Neuronal stem cell (in vitro differentiated cells): Measurements from ENCODE around the gene PLGRKT.

Experiments
- DNase-seq: peaks from one replicate; pipeline ENCODE4 v3.0.0-alpha.2; 2013; ENCODE audit warnings: low spot score
- H2AFZ ChIP-seq: one replicate; pipeline ENCODE4 v1.6.1; 2013; ENCODE audit warnings: mild to moderate bottlenecking, low read length, inconsistent platforms
- H2AK5ac ChIP-seq: 2 replicates; pipeline ENCODE4 v1.6.1; 2013; ENCODE audit warnings: low read depth, mild to moderate bottlenecking, inconsistent platforms, low read length, moderate library complexity, mixed read lengths
- H2BK120ac ChIP-seq: 2 replicates; pipeline ENCODE4 v1.6.1; 2013; ENCODE audit warnings: low read depth, mild to moderate bottlenecking, inconsistent platforms, low read length, moderate library complexity, mixed read lengths
- H2BK12ac ChIP-seq: one replicate; pipeline ENCODE4 v1.6.1; 2013; ENCODE audit warnings: low read length, inconsistent platforms
- H2BK15ac ChIP-seq: 2 replicates; pipeline ENCODE4 v1.6.1; 2013; ENCODE audit warnings: mild to moderate bottlenecking, low read length, inconsistent platforms, mixed read lengths
- H2BK5ac ChIP-seq: one replicate; pipeline ENCODE4 v1.6.1; 2013; ENCODE audit warnings: inconsistent platforms, mild to moderate bottlenecking, low read length, moderate library complexity
- H3K14ac ChIP-seq: one replicate; pipeline ENCODE4 v1.6.1; 2013; ENCODE audit warnings: low read length, inconsistent platforms
- H3K18ac ChIP-seq: 2 replicates; pipeline ENCODE4 v1.6.1; 2013; ENCODE audit warnings: low read length, inconsistent platforms
- H3K23ac ChIP-seq: 2 replicates; pipeline ENCODE4 v1.6.1; 2013; ENCODE audit warnings: low read depth, mild to moderate bottlenecking, mixed read lengths, low read length, inconsistent platforms; ENCODE audit not compliant: poor library complexity
- H3K27ac ChIP-seq: replicated peaks from 3 replicates; pipeline ENCODE4 v1.5.1; 2013; ENCODE audit warnings: low read length, inconsistent platforms
- H3K27me3 ChIP-seq, 3 experiments: 2 replicates each; pipeline ENCODE4 v1.6.1; 2013; ENCODE audit warnings: low read length in 3 of 3, mild to moderate bottlenecking in 2 of 3, inconsistent platforms in 1 of 3, low read depth in 1 of 3, mixed read lengths in 1 of 3, moderate library complexity in 1 of 3; ENCODE audit not compliant: control insufficient read depth in 3 of 3, insufficient read depth in 3 of 3
- H3K36me3 ChIP-seq, 2 donors: replicated peaks in 1 of 2; 2 replicates each; pipeline ENCODE4 v1.6.1; 2013; ENCODE audit warnings: low read length in 2 of 2; ENCODE audit not compliant: control insufficient read depth in 2 of 2, insufficient read depth in 2 of 2
- H3K4ac ChIP-seq: 2 replicates; pipeline ENCODE4 v1.6.1; 2013; ENCODE audit warnings: inconsistent platforms, mild to moderate bottlenecking, low read length, moderate library complexity
- H3K4me1 ChIP-seq, 2 donors: 1 replicate in 1 of 2; 2 replicates in 1 of 2; pipeline ENCODE4 v1.6.1; 2013; ENCODE audit warnings: low read length in 2 of 2, low read depth in 1 of 2; ENCODE audit not compliant: control insufficient read depth in 2 of 2, insufficient read depth in 1 of 2
- H3K4me2 ChIP-seq: one replicate; pipeline ENCODE4 v1.6.1; 2013; ENCODE audit warnings: mild to moderate bottlenecking, low read length, inconsistent platforms; ENCODE audit not compliant: insufficient read depth, poor library complexity, severe bottlenecking
- H3K4me3 ChIP-seq, 2 donors: 2 replicates each; pipeline ENCODE4 v1.5.1; 2013; ENCODE audit warnings: low read length in 2 of 2, mild to moderate bottlenecking in 2 of 2, inconsistent platforms in 1 of 2, moderate library complexity in 1 of 2
- H3K79me1 ChIP-seq: one replicate; pipeline ENCODE4 v1.6.1; 2013; ENCODE audit warnings: low read depth, mild to moderate bottlenecking, inconsistent platforms, low read length, moderate library complexity
- H3K9ac ChIP-seq: one replicate; pipeline ENCODE4 v1.6.1; 2013; ENCODE audit warnings: mild to moderate bottlenecking, low read depth, low read length, inconsistent platforms; ENCODE audit not compliant: poor library complexity
- H3K9me3 ChIP-seq, 2 donors: replicated peaks in 1 of 2; 2 replicates each; pipeline versions ENCODE3 to v1.6.1; 2013; ENCODE audit warnings: low read length in 2 of 2, mild to moderate bottlenecking in 2 of 2, inconsistent platforms in 1 of 2, low read depth in 1 of 2, mixed read lengths in 1 of 2, moderate library complexity in 1 of 2; ENCODE audit not compliant: control insufficient read depth in 2 of 2, insufficient read depth in 1 of 2
- H4K8ac ChIP-seq: one replicate; pipeline ENCODE4 v1.6.1; 2013; ENCODE audit warnings: low read depth, mild to moderate bottlenecking, inconsistent platforms, low read length, moderate library complexity
- H4K91ac ChIP-seq: one replicate; pipeline ENCODE4 v1.6.1; 2013; ENCODE audit warnings: low read length, low read depth, mild to moderate bottlenecking, inconsistent platforms; ENCODE audit not compliant: poor library complexity
- WGBS, 2 donors: extraction: QIAGEN DNeasy Blood & Tissue Kit; methylation state at CpG; one replicate each; pipeline ENCODE4 v1.1.7; 2013; ENCODE audit warnings: missing lambda C conversion rate in 2 of 2, mixed read lengths in 1 of 2; ENCODE audit not compliant: insufficient read length in 2 of 2, insufficient replicate concordance in 1 of 2; ENCODE audit errors: extremely low coverage in 2 of 2; 5-methylcytosine and 5-hydroxymethylcytosine counted together

The PLGRKT gene

GRCh38 chr9:5364294-5365024, 73.3 kb downstream of the PLGRKT start:
- no peaks in the 10 kb centered on the region for H3K27me3 ChIP-seq
- H3K79me1 ChIP-seq: no peaks in the 10 kb centered on the region
- H2BK15ac ChIP-seq: no peak overlapping the region
- H3K14ac ChIP-seq: no peak overlapping the region
- no peak overlapping the region for H3K18ac ChIP-seq
- no peak overlapping the region for H2BK12ac ChIP-seq
- H3K23ac ChIP-seq: no peak overlapping the region
- no peak overlapping the region for H3K9ac ChIP-seq
- H3K36me3 ChIP-seq: no peaks in the 10 kb centered on the region
- no peak overlapping the region for H2BK120ac ChIP-seq
- H3K4me2 ChIP-seq: no peak overlapping the region
- H4K8ac ChIP-seq: no peak overlapping the region
- no peak overlapping the region for H4K91ac ChIP-seq
- no peak overlapping the region for H3K4ac ChIP-seq
- no peak overlapping the region for H3K4me3 ChIP-seq
- H2AFZ ChIP-seq: no peak overlapping the region
- no peak for DNase-seq
- WGBS, 2 donors: no CpG with 5 or more reads among the region's 3 CpGs
- no peaks in the 10 kb centered on the region for H3K9me3 ChIP-seq
- H3K4me1 ChIP-seq: no peaks in the 10 kb centered on the region
- no peak overlapping the region for H2AK5ac ChIP-seq
- no peak overlapping the region for H3K27ac ChIP-seq
- no peak overlapping the region for H2BK5ac ChIP-seq

GRCh38 chr9:5361326-5362010, 76.3 kb downstream of the PLGRKT start:
- Histone ChIP-seq H3K36me3 (no peaks in the 10 kb centered on the region), H2BK12ac (no peak overlapping the region), H2BK120ac (no peak overlapping the region), H3K4ac (no peak overlapping the region), H3K4me3 (no peak overlapping the region), H2BK15ac (no peak overlapping the region), H2AK5ac (no peak overlapping the region), H4K8ac (no peak overlapping the region), H4K91ac (no peak overlapping the region), H3K9ac (no peak overlapping the region), H3K14ac (no peak overlapping the region), H3K4me1 (no peaks in the 10 kb centered on the region), H3K18ac (no peak overlapping the region), H3K9me3 (no peaks in the 10 kb centered on the region), H2BK5ac (no peak overlapping the region), H3K23ac (no peak overlapping the region), H3K27ac (no peak overlapping the region), H3K79me1 (no peaks in the 10 kb centered on the region), H2AFZ (no peak overlapping the region), H3K4me2 (no peak overlapping the region), H3K27me3 (no peaks in the 10 kb centered on the region)
- no peak for DNase-seq
- no CpG with 5 or more reads among the region's 3 CpGs for WGBS, 2 donors

DNA sequence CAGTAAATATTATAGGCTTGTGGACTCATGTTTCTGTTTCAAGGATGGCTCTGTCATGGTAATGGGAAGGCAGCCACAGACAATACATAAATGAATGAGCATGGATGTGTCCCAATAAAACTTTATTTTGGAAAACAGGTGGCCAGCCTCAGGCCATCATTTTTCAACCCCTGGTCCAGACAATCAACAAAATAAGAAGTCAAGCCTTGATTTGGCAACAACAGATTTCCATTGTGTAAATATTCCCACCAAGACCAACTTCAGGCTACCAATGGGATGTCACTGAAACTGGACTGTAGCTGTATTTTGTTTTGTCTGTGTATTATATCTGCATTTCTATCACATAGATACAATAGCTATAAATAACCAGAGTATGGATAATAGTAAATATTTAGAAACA, 77.4 kb downstream of the PLGRKT start:
- no peak overlapping the region for H3K27ac ChIP-seq
- H3K27me3 ChIP-seq: no peaks in the 10 kb centered on the region
- H3K4me2 ChIP-seq: no peak overlapping the region
- no peaks in the 10 kb centered on the region for H3K79me1 ChIP-seq
- H3K4me1 ChIP-seq: no peaks in the 10 kb centered on the region
- no peak overlapping the region for H2AFZ ChIP-seq
- no peak overlapping the region for H4K8ac ChIP-seq
- H2BK5ac ChIP-seq: no peak overlapping the region
- no peak overlapping the region for H2BK15ac ChIP-seq
- H3K23ac ChIP-seq: no peak overlapping the region
- no peaks in the 10 kb centered on the region for H3K9me3 ChIP-seq
- no peaks in the 10 kb centered on the region for H3K36me3 ChIP-seq
- no peak overlapping the region for H3K14ac ChIP-seq
- no peak overlapping the region for H3K9ac ChIP-seq
- no peak for DNase-seq
- H3K4me3 ChIP-seq: no peak overlapping the region
- H3K4ac ChIP-seq: no peak overlapping the region
- no peak overlapping the region for H2BK120ac ChIP-seq
- no peak overlapping the region for H4K91ac ChIP-seq
- no peak overlapping the region for H2AK5ac ChIP-seq
- no peak overlapping the region for H3K18ac ChIP-seq
- H2BK12ac ChIP-seq: no peak overlapping the region

DNA sequence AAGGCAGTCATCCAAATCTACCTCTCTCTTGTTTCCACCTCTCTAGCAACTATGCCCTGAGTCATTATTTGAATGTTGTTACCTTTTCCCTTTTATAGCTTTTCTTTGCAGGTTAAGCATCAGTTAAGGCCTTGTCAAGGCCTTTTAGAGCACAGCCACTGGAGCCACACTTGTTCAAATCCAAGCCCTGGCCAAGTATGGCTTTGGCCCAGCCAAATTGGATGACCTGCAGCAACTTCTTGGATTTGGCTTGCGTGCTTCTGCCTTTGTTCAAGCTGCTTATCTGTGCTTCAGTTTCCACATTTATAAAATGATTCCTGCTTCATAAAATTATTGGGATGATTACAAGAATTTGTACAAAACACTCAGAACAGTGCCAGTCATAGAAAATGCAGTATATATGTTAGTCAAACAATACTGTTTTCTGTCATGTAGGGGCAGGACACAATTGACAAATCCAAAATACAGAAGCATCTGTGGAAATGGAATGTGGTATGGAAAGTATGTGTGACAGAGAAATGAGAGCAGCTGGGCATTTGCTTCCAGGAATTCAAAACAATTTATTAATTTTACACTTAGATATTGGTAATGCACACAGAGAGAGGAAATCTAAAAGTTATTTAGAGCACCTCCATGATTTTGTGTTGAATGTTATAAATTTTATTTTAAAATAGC, 80.2 kb downstream of the PLGRKT start:
- H2BK12ac ChIP-seq: no peak overlapping the region
- H3K9ac ChIP-seq: no peak overlapping the region
- no peaks in the 10 kb centered on the region for H3K79me1 ChIP-seq
- no peak overlapping the region for H3K4me3 ChIP-seq
- H3K27ac ChIP-seq: no peak overlapping the region
- H3K4ac ChIP-seq: no peak overlapping the region
- no peak overlapping the region for H3K14ac ChIP-seq
- no peaks in the 10 kb centered on the region for H3K36me3 ChIP-seq
- no peak overlapping the region for H4K8ac ChIP-seq
- H2BK15ac ChIP-seq: no peak overlapping the region
- H3K23ac ChIP-seq: no peak overlapping the region
- H3K4me1 ChIP-seq: no peaks in the 10 kb centered on the region
- H2AFZ ChIP-seq: no peak overlapping the region
- no peak overlapping the region for H4K91ac ChIP-seq
- H3K4me2 ChIP-seq: no peak overlapping the region
- DNase-seq: no peak
- H3K18ac ChIP-seq: no peak overlapping the region
- no peaks in the 10 kb centered on the region for H3K9me3 ChIP-seq
- no peak overlapping the region for H2AK5ac ChIP-seq
- H2BK120ac ChIP-seq: no peak overlapping the region
- no CpG with 5 or more reads among the region's 1 CpG for WGBS, 2 donors
- no peak overlapping the region for H2BK5ac ChIP-seq
- H3K27me3 ChIP-seq: no peaks in the 10 kb centered on the region
